SK-N-SH (cell line): ENCODE measurements around the gene TRIM62. TPM values are rescaled to one million over a fixed set of nuclear protein-coding genes. Genes with fewer than 3 reads are reported as not detected.

ENCODE experiments used
- CTCF ChIA-PET: fragments of 300-600, 350-600 bp; formaldehyde crosslinking; extraction: SDS; loops from one replicate; lab custom pipeline; 2021; lab: Yijun Ruan, JAX
- POLR2A ChIA-PET: fragments of 350-600 bp; sonication (Branson Sonifier 250); formaldehyde crosslinking; extraction: SDS; loops from one replicate; lab custom pipeline; 2020; ENCODE audit warnings: antibody characterized with exemption, inconsistent platforms; lab: Yijun Ruan, JAX
- DNase-seq: peaks from one replicate; pipeline ENCODE4 v3.0.0; 2012
- H2AFZ ChIP-seq: fragments of 200-600 bp; sonication (generic); 2 replicates; pipeline ENCODE4 v1.8.1; 2016; ENCODE audit warnings: antibody characterized with exemption, mild to moderate bottlenecking, low read depth
- H3F3A ChIP-seq: fragments of 200-600 bp; sonication (generic); replicated peaks from 2 replicates; pipeline ENCODE3; 2016; ENCODE audit warnings: antibody characterized with exemption, mild to moderate bottlenecking; ENCODE audit not compliant: insufficient read depth
- H3K27ac ChIP-seq, 2 experiments: fragments of 200-500 bp in 1 of 2; fragments of 200-600 bp in 1 of 2; sonication (Bioruptor generic) in 1 of 2; sonication (generic), shearing (Covaris generic) in 1 of 2; 2 replicates each; pipeline versions ENCODE4 v1.5.1 to v1.6.1; 2014 to 2016; ENCODE audit warnings: low read depth in 2 of 2, inconsistent platforms in 1 of 2, low read length in 1 of 2, mild to moderate bottlenecking in 1 of 2, mixed read lengths in 1 of 2
- H3K27me3 ChIP-seq: fragments of 200-600 bp; sonication (generic), shearing (Covaris generic); 2 replicates; pipeline ENCODE4 v1.6.1; 2016; ENCODE audit warnings: mixed run types; ENCODE audit not compliant: insufficient read depth
- H3K36me3 ChIP-seq, 2 experiments: fragments of 200-500 bp in 1 of 2; fragments of 200-600 bp in 1 of 2; sonication (Bioruptor generic) in 1 of 2; sonication (generic) in 1 of 2; replicated peaks in 1 of 2; 2 replicates each; pipeline versions ENCODE3 to v1.5.1; 2014 to 2016; ENCODE audit warnings: low read length in 1 of 2, mild to moderate bottlenecking in 1 of 2; ENCODE audit not compliant: insufficient read depth in 2 of 2, control insufficient read depth in 1 of 2
- H3K4me1 ChIP-seq, 2 experiments: fragments of 200-500 bp in 1 of 2; fragments of 200-600 bp in 1 of 2; sonication (Bioruptor generic) in 1 of 2; sonication (generic), shearing (Covaris generic) in 1 of 2; 2 replicates each; pipeline versions ENCODE4 v1.5.1 to v1.6.1; 2014 to 2016; ENCODE audit warnings: low read depth in 1 of 2, low read length in 1 of 2, mixed run types in 1 of 2; ENCODE audit not compliant: insufficient read depth in 2 of 2, control insufficient read depth in 1 of 2
- H3K4me2 ChIP-seq: fragments of 200-600 bp; sonication (generic), shearing (Covaris generic); 2 replicates; pipeline ENCODE4 v1.6.1; 2017; ENCODE audit warnings: mixed run types
- H3K4me3 ChIP-seq, 2 experiments: fragments of 200-500 bp in 1 of 2; fragments of 200-600 bp in 1 of 2; sonication (Bioruptor generic) in 1 of 2; sonication (generic), shearing (Covaris generic) in 1 of 2; 2 replicates each; pipeline versions ENCODE4 v1.5.1 to v1.8.1; 2014 to 2016; ENCODE audit warnings: low read depth in 2 of 2, inconsistent platforms in 1 of 2, low read length in 1 of 2, mild to moderate bottlenecking in 1 of 2, mixed read lengths in 1 of 2, moderate library complexity in 1 of 2
- H3K79me2 ChIP-seq: fragments of 200-600 bp; sonication (generic); 2 replicates; pipeline ENCODE4 v1.8.1; 2017; ENCODE audit warnings: mild to moderate bottlenecking; ENCODE audit not compliant: insufficient read depth
- H3K9ac ChIP-seq: fragments of 200-600 bp; sonication (generic); 2 replicates; pipeline ENCODE4 v1.6.1; 2017; ENCODE audit warnings: mixed run types
- H3K9me2 ChIP-seq: fragments of 200-600 bp; sonication (generic); 2 replicates; pipeline ENCODE4 v1.6.1; 2017; ENCODE audit warnings: mixed run types
- H3K9me3 ChIP-seq: fragments of 200-600 bp; sonication (generic); 2 replicates; pipeline ENCODE4 v1.6.1; 2017; ENCODE audit warnings: mixed run types, mild to moderate bottlenecking, moderate library complexity
- H4K20me1 ChIP-seq: fragments of 200-600 bp; sonication (generic); 2 replicates; pipeline ENCODE4 v1.6.1; 2017; ENCODE audit warnings: mild to moderate bottlenecking, mixed run types; ENCODE audit not compliant: insufficient read depth
- ELF1 ChIP-seq: IDR thresholded peaks from 2 replicates; pipeline ENCODE4 v1.4.0; 2012
- EP300 ChIP-seq, 2 experiments: IDR thresholded peaks; 2 replicates each; pipeline versions ENCODE4 v1.4.0 to v1.6.1; 2012; ENCODE audit warnings: borderline replicate concordance in 1 of 2, low read depth in 1 of 2, low read length in 1 of 2
- EZH2phosphoT487 ChIP-seq: fragments of 200-600 bp; sonication (generic); IDR thresholded peaks from 2 replicates; pipeline ENCODE4 v1.6.1; 2017; ENCODE audit warnings: low read depth, mixed run types, mild to moderate bottlenecking, antibody characterized with exemption, moderate library complexity, borderline replicate concordance
- FOSL2 ChIP-seq: IDR thresholded peaks from 2 replicates; pipeline ENCODE4 v1.4.0; 2012; ENCODE audit warnings: low read depth, mild to moderate bottlenecking, moderate library complexity, borderline replicate concordance
- FOXJ3 ChIP-seq: sonication (generic); formaldehyde crosslinking; IDR thresholded peaks from 2 replicates; pipeline ENCODE4 v1.5.1; 2020; ENCODE audit warnings: mild to moderate bottlenecking, missing genetic modification reagents
- GABPA ChIP-seq: IDR thresholded peaks from 2 replicates; pipeline ENCODE4 v1.4.0; 2012; ENCODE audit warnings: low read depth, mild to moderate bottlenecking
- GATA2 ChIP-seq: sonication (generic); formaldehyde crosslinking; IDR thresholded peaks from 2 replicates; pipeline ENCODE4 v1.5.0; 2020; ENCODE audit warnings: mild to moderate bottlenecking, missing genetic modification reagents
- NFIC ChIP-seq: IDR thresholded peaks from 2 replicates; pipeline ENCODE4 v1.4.0; 2012; ENCODE audit warnings: borderline replicate concordance
- PBX3 ChIP-seq: IDR thresholded peaks from 2 replicates; pipeline ENCODE4; 2012
- RFX5 ChIP-seq: IDR thresholded peaks from 2 replicates; pipeline ENCODE4 v1.6.1; 2012; ENCODE audit warnings: mild to moderate bottlenecking, improper control_type of control experiment, low read length
- RXRA ChIP-seq: IDR thresholded peaks from 2 replicates; pipeline ENCODE4 v1.4.0; 2012; ENCODE audit warnings: low read depth, mild to moderate bottlenecking, borderline replicate concordance
- TAF1 ChIP-seq: IDR thresholded peaks from 2 replicates; pipeline ENCODE4 v1.6.1; 2012; ENCODE audit warnings: low read depth, mild to moderate bottlenecking, low read length, moderate library complexity, borderline replicate concordance
- TCF12 ChIP-seq: IDR thresholded peaks from 2 replicates; pipeline ENCODE4 v1.4.0; 2012
- TEAD4 ChIP-seq: IDR thresholded peaks from 2 replicates; pipeline ENCODE4 v1.4.0; 2012; ENCODE audit warnings: mild to moderate bottlenecking, borderline replicate concordance; ENCODE audit not compliant: insufficient read depth
- YY1 ChIP-seq: IDR thresholded peaks from 2 replicates; pipeline ENCODE4 v1.4.0; 2012; ENCODE audit warnings: low read depth, mild to moderate bottlenecking
- WGBS: methylation state at CpG from one replicate; pipeline ENCODE4 v1.1.6; 2017; ENCODE audit warnings: low lambda C conversion rate; 5-methylcytosine and 5-hydroxymethylcytosine counted together
- polyA plus RNA-seq, 3 experiments: library from polyadenylated mRNA; depleted of rRNA; stranded (reverse); fragments of >200 nt; gene quantifications; 2 replicates each; pipeline ENCODE4 v1.2.3, GENCODE V29; 2012
- TF ChIP-seq, protein P1 (sequence below): IDR thresholded peaks from 2 replicates; pipeline ENCODE4 v1.4.0; 2012; ENCODE audit warnings: low read depth, borderline replicate concordance
- TF ChIP-seq, protein P2 (sequence below): fragments of 200-600 bp; sonication (generic); IDR thresholded peaks from 2 replicates; pipeline ENCODE4 v1.6.1; 2017; ENCODE audit warnings: antibody characterized with exemption, mild to moderate bottlenecking, moderate library complexity

The TRIM62 gene
- polyA plus RNA-seq, 1 of the 3 experiments (the other 2 are of a cell fraction): 4.4 TPM

- H3K4me2 ChIP-seq: no peak overlapping the region
- no peak overlapping the region for H2AFZ ChIP-seq
- H3K9me2 ChIP-seq: no peaks in the 10 kb centered on the region
- no peaks in the 10 kb centered on the region for H4K20me1 ChIP-seq
- no peaks in the 10 kb centered on the region; the same call in 1 of the 2 replicates for H3K9me3 ChIP-seq
- H3K4me1 ChIP-seq: no peaks in the 10 kb centered on the region
- no peak overlapping the region for H3K9ac ChIP-seq
- no peaks in the 10 kb centered on the region for H3K79me2 ChIP-seq
- ChIA-PET CTCF (no interaction called here), POLR2A (no interaction called here)
- no peak for DNase-seq
- peaks cover 6% of the 10 kb centered on the region for H3K27me3 ChIP-seq
- no peaks in the 10 kb centered on the region for H3F3A ChIP-seq
- 31% methylated on average over 2 of the region's 2 CpGs for WGBS
- H3K4me3 ChIP-seq: no peak overlapping the region
- TF ChIP-seq, protein P1, sequence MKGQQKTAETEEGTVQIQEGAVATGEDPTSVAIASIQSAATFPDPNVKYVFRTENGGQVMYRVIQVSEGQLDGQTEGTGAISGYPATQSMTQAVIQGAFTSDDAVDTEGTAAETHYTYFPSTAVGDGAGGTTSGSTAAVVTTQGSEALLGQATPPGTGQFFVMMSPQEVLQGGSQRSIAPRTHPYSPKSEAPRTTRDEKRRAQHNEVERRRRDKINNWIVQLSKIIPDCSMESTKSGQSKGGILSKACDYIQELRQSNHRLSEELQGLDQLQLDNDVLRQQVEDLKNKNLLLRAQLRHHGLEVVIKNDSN: no peak
- TF ChIP-seq TAF1 (no peak), TEAD4 (no peak), EP300 (IDR thresholded peaks at IDR 0.05; ENCODE audit: borderline replicate concordance in 1 of 2, low read depth in 1 of 2, low read length in 1 of 2) (no peak), YY1 (no peak), NFIC (no peak), EZH2phosphoT487 (no peak), FOXJ3 (CRISPR knock-in tag) (no peak), PBX3 (no peak), RXRA (no peak), TCF12 (no peak), FOSL2 (no peak), GABPA (no peak), GATA2 (CRISPR knock-in tag) (no peak), ELF1 (no peak), RFX5 (no peak)
- TF ChIP-seq, protein P2, sequence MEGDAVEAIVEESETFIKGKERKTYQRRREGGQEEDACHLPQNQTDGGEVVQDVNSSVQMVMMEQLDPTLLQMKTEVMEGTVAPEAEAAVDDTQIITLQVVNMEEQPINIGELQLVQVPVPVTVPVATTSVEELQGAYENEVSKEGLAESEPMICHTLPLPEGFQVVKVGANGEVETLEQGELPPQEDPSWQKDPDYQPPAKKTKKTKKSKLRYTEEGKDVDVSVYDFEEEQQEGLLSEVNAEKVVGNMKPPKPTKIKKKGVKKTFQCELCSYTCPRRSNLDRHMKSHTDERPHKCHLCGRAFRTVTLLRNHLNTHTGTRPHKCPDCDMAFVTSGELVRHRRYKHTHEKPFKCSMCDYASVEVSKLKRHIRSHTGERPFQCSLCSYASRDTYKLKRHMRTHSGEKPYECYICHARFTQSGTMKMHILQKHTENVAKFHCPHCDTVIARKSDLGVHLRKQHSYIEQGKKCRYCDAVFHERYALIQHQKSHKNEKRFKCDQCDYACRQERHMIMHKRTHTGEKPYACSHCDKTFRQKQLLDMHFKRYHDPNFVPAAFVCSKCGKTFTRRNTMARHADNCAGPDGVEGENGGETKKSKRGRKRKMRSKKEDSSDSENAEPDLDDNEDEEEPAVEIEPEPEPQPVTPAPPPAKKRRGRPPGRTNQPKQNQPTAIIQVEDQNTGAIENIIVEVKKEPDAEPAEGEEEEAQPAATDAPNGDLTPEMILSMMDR: no peak
- no peaks in the 10 kb centered on the region for H3K36me3 ChIP-seq
- H3K27ac ChIP-seq: no peak overlapping the region
These were observed 24.5 kb upstream of the TRIM62 start for GRCh38 chr1:33206340-33206739.
